GM18873 (cell line): ENCODE measurements around the gene LILRB5.
"Not testable (repeated sequence)": the region's sequence is repeated elsewhere in the genome, so short reads cannot be mapped to it uniquely, and the experiment has no call there.

Source experiments
- ATAC-seq: cut with Tn5 transposase; IDR thresholded peaks from one replicate; pipeline ENCODE4 v1.9.1; 2021; ENCODE audit warnings: mild to moderate bottlenecking, moderate library complexity, moderate number of reproducible peaks; ENCODE audit not compliant: unreplicated experiment, low FRiP score

Gene LILRB5

GRCh38 chr19:54245936-54246335 lies 11.1 kb downstream of the LILRB5 start:
- no peak for ATAC-seq

DNA sequence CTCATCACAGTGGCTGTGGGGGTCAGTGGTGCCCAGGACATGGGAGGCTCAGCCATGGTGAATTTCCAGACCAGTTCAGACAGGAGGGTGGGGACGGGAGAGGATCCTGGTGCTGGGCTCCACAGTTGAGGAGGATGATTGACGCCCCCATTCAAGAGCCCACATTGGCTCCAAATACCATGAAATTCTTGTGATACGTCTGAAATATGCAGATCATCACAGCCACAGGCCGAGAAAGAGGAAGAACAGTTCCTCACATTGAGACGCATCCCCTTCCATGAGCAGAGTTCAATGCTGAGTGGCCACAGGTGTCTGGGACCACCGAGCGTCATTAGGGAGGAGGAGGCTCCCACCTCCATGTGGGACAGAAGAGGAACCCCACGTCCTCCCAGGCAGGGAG lies 13.3 kb downstream of the LILRB5 start:
- not testable (repeated sequence) for ATAC-seq

- ATAC-seq, result not testable (repeated sequence)
Measured at GRCh38 chr19:54242646-54243045, 14.4 kb downstream of the LILRB5 start, which contains the start of gene LILRA6. Gene LILRA6, minus strand, starts transcription at chr19:54242790.

GRCh38 chr19:54242234-54242633 lies 14.8 kb downstream of the LILRB5 start:
- ATAC-seq, result not testable (repeated sequence)

DNA sequence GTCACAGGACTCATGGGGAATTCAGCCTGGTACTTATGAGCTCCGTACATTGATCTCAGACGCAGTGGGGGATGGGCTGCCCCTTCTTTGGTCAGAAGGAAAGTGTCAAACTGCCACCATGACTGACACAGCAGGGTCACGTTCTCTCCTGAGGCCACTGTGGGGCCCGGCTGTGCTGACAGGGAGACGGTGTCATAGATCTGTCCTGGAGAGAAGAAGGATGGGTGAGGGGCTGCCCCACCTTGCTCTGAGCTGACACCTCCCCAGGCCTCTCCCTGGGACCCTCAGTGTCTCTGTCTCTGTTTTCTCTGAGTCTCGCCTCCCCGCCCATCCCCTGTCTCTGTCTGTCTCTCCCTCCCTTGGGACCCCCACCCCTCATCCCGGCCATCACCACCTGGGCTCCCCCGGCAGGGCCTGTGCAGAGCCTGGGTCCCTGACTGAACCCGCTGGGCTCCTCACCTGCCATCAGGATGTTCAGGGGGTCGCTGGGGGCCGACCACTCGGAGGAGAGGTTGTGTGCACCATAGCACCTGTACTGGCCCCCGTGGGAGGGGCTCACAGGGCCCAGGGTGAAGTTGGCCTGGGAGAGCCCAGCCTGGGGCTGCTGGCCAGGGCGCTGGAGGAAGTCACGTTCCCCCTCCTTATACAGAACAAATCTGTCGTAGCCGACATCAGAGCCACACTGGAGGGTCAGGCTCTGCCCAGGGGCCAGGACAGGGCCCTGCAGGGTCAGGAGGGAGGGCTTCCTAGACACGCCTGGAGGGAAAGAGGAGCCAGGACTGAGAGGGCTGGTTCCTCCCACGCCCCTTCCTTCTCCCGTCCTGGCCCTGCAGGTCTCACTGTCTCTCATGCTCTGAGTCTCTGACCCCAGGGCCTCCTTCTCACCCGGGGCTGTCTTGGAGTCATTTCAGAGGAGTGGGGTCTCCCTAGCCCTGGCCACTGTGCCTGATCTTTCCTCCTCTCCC lies 16.4 kb downstream of the LILRB5 start:
- not testable (repeated sequence) for ATAC-seq

GRCh38 chr19:54239491-54240371 lies 17.3 kb downstream of the LILRB5 start:
- ATAC-seq, result not testable (repeated sequence)

DNA sequence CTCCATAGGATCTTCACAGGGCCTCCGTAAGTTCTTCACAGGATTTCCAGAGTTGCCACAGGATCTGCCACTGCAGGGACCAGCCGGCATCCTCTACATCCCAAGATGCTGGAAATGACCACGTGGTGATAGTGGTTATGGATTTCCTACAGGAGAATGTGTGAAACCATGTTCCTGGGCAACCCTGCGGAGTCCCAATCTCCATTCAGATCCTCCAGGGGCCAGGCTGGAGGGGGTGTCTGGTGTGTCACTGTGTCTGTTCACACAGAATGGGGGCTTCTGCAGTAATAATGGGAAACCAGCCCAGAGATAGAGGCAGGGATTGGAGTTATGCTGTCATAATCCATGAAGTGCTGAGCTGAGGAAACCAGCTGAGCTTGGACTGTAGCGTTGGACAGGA lies 23.1 kb downstream of the LILRB5 start:
- no peak for ATAC-seq

DNA sequence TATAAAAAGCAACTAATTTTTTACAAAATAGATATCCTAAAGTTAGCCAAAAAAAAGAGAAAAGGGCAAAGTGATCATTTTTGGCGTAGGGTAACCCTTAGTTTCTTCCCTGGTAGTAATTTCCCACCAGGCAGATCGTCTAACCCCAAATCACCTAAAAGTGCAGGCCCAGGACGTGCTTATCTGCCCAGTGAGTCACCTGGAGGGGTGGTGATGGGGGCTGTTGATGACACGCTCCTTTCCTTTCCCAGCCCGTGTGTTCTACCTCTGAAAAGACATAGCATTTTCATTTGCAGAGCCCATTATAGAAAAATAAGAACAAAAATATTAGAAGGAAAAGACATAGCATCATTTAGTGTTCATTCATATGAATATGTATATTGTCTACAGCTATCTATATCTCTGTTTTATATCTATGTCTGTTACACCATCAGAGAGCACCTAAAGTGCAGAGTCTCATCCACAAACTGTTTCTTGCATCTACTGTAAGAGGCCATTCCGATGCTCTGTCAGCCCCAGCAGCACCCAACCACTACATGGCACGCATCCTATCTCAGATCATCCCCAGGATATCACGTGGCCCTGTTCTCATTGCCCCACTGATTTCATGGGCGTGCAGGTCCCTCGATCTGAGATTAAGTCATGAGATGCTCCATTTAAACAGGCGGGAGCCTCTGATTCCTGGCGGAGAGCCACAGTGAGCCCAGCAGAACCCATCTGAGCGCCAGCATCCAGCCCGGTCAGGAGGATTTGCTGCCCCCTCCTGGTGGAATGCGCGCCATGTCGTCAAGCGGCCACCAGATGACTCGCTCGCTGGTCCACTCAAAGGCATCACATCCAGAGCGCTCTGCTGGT lies 25.8 kb downstream of the LILRB5 start:
- no peak for ATAC-seq

- no peak for ATAC-seq
Measured at GRCh38 chr19:54230031-54230430, 27.0 kb downstream of the LILRB5 start.

DNA sequence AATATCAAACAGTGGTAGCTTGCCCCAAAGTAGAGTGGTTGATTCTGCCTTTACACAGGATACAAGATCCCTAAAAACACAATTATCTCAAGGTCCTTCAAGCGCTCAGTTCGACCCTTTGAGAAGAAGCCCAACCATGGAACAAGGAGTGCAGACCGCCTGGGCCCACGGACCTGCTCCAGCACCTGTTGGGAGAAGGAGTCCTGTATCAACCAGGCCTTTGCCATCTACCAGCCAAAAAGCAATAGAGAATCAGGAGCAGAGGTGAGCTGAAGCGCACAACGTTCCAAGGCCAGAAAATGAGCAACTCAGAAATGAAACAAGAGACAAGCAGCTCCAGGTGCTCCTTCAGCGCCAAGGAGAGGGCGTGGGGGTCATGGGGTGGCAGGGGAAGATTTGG lies 27.9 kb downstream of the LILRB5 start:
- no peak for ATAC-seq

GRCh38 chr19:54224619-54225018 lies 32.5 kb downstream of the LILRB5 start:
- ATAC-seq, result not testable (repeated sequence)

GRCh38 chr19:54223937-54224281 lies 33.2 kb downstream of the LILRB5 start:
- ATAC-seq, result not testable (repeated sequence)

GRCh38 chr19:54223277-54223936 lies 33.7 kb downstream of the LILRB5 start:
- not testable (repeated sequence) for ATAC-seq

GRCh38 chr19:54222474-54223276 lies 34.4 kb downstream of the LILRB5 start, which contains the start of gene LILRB3:
Gene LILRB3, minus strand, starts transcription at chr19:54223007. Its CDS starts 31 bp downstream, at chr19:54222976.
- not testable (repeated sequence) for ATAC-seq

- ATAC-seq, result not testable (repeated sequence)
Measured at GRCh38 chr19:54221947-54222346, 35.1 kb downstream of the LILRB5 start.

GRCh38 chr19:54219702-54220101 lies 37.4 kb downstream of the LILRB5 start:
- ATAC-seq, result not testable (repeated sequence)

DNA sequence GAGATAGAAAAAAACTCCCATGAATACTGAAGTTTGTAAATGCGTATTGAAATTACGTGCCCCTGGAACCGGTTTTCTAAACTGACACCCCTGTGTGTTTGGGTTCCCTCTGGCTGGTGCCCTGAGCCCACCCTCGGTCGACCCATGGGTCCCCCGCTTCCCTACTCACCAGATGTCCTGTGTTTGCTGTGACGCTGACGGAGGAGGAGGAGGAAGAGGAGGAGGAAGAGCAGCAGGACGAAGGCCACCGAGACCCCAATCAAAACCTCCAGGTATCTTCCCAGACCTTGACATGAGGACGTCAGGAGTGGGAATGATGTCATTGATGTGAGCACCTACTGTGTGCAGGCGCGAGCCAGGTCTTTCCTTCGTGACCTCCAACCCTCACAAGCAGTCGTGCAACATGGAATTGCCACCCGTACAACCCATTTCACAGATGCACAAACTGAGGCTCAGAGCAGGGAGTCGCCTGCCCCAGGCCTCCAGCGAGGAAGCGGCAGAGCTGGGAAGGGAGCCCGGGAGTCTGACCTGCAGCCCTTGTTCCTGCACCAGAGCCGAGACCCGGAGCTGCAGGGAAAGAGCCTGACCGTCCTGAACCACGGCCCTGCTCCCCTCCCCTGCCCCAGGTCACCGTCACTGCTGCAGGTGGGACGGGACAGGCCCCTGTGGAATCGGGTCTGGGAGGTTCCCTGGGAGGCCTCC lies 38.0 kb downstream of the LILRB5 start:
- no peak for ATAC-seq

GRCh38 chr19:54218259-54218658 lies 38.8 kb downstream of the LILRB5 start:
- no peak for ATAC-seq
